ENCODE results near the gene KCNE2.

Gene KCNE2

GRCh38 chr21:34351786-34352241 lies 12.0 kb upstream of the KCNE2 start:
- H3K9me3 ChIP-seq (ENCODE audit: control extremely low read depth in 1 of 5, control insufficient read depth in 4 of 5, insufficient read depth in 2 of 5, low read depth in 1 of 5, low read length in 4 of 5) = no peaks in the 10 kb centered on the region
- DNase-seq = peak; percentile 56 to 77 (median 71)
- no peaks in the 10 kb centered on the region for H3K36me3 ChIP-seq (ENCODE audit: control insufficient read depth in 4 of 4, insufficient read depth in 4 of 4, low read length in 3 of 4)
- no peak overlapping the region for H3K27ac ChIP-seq (ENCODE audit: insufficient read depth in 1 of 2, low read depth in 1 of 2, low read length in 2 of 2, poor library complexity in 1 of 2, severe bottlenecking in 2 of 2)
- WGBS (ENCODE audit: insufficient coverage) = 42% methylated on average over 6 of the region's 6 CpGs
- H3K27me3 ChIP-seq (replicated peaks in 2 of 5; ENCODE audit: control insufficient read depth in 4 of 5, insufficient read depth in 5 of 5, low read length in 4 of 5) = no peaks in the 10 kb centered on the region
- POLR2A ChIA-PET = no interaction called here
- no peaks in the 10 kb centered on the region for H3K4me1 ChIP-seq (ENCODE audit: control extremely low read depth in 1 of 4, control insufficient read depth in 4 of 4, insufficient read depth in 4 of 4, low read length in 3 of 4)
- H3K4me3 ChIP-seq (ENCODE audit: control insufficient read depth in 1 of 7, extremely low read depth in 1 of 7, insufficient read depth in 4 of 7, low read depth in 2 of 7, low read length in 6 of 7) = no peak overlapping the region
- CTCF ChIA-PET = interaction anchor here (1.0 to 6.5 kb wide), 5 partner anchors 8 to 428 kb away, joined by 3 to 112 read pairs (median 5); no protein-coding TSS in a partner anchor

GRCh38 chr21:34352556-34352955 lies 11.2 kb upstream of the KCNE2 start:
- H3K9me3 ChIP-seq (ENCODE audit: control extremely low read depth in 1 of 5, control insufficient read depth in 4 of 5, insufficient read depth in 2 of 5, low read depth in 1 of 5, low read length in 4 of 5) = peaks cover 0 to 2% (median 0%) of the 10 kb centered on the region in 5 experiments
- H3K36me3 ChIP-seq (ENCODE audit: control insufficient read depth in 4 of 4, insufficient read depth in 4 of 4, low read length in 3 of 4) = no peaks in the 10 kb centered on the region
- ChIA-PET POLR2A (no interaction called here), CTCF (interaction anchor here (1.0 to 4.9 kb wide), 4 partner anchors 8 to 429 kb away, joined by 3 to 37 read pairs (median 4); partner anchors contain the start of gene KCNE2)
- no peak overlapping the region for H3K27ac ChIP-seq (ENCODE audit: insufficient read depth in 1 of 2, low read depth in 1 of 2, low read length in 2 of 2, poor library complexity in 1 of 2, severe bottlenecking in 2 of 2)
- no peak overlapping the region for H3K4me3 ChIP-seq (ENCODE audit: control insufficient read depth in 1 of 7, extremely low read depth in 1 of 7, insufficient read depth in 4 of 7, low read depth in 2 of 7, low read length in 6 of 7)
- 100% methylated on average over 1 of the region's 4 CpGs for WGBS (ENCODE audit: insufficient coverage)
- no peaks in the 10 kb centered on the region for H3K4me1 ChIP-seq (ENCODE audit: control extremely low read depth in 1 of 4, control insufficient read depth in 4 of 4, insufficient read depth in 4 of 4, low read length in 3 of 4)
- H3K27me3 ChIP-seq (replicated peaks in 2 of 5; ENCODE audit: control insufficient read depth in 4 of 5, insufficient read depth in 5 of 5, low read length in 4 of 5) = no peaks in the 10 kb centered on the region
- no peak for DNase-seq

GRCh38 chr21:34353182-34353581 lies 10.6 kb upstream of the KCNE2 start:
- Histone ChIP-seq H3K9me3 (ENCODE audit: control extremely low read depth in 1 of 5, control insufficient read depth in 4 of 5, insufficient read depth in 2 of 5, low read depth in 1 of 5, low read length in 4 of 5) (peaks cover 0 to 7% (median 0%) of the 10 kb centered on the region in 5 experiments), H3K4me1 (ENCODE audit: control extremely low read depth in 1 of 4, control insufficient read depth in 4 of 4, insufficient read depth in 4 of 4, low read length in 3 of 4) (no peaks in the 10 kb centered on the region), H3K27me3 (replicated peaks in 2 of 5; ENCODE audit: control insufficient read depth in 4 of 5, insufficient read depth in 5 of 5, low read length in 4 of 5) (no peaks in the 10 kb centered on the region), H3K36me3 (ENCODE audit: control insufficient read depth in 4 of 4, insufficient read depth in 4 of 4, low read length in 3 of 4) (no peaks in the 10 kb centered on the region), H3K27ac (ENCODE audit: insufficient read depth in 1 of 2, low read depth in 1 of 2, low read length in 2 of 2, poor library complexity in 1 of 2, severe bottlenecking in 2 of 2) (no peak overlapping the region), H3K4me3 (ENCODE audit: control insufficient read depth in 1 of 7, extremely low read depth in 1 of 7, insufficient read depth in 4 of 7, low read depth in 2 of 7, low read length in 6 of 7) (no peak overlapping the region)
- DNase-seq = no peak
- 100% methylated on average over 1 of the region's 6 CpGs for WGBS (ENCODE audit: insufficient coverage)
- POLR2A ChIA-PET = no interaction called here
- CTCF ChIA-PET = interaction anchor here (1.0 to 4.9 kb wide), 3 partner anchors 9 to 430 kb away, joined by 3 to 37 read pairs (median 4); partner anchors contain the start of gene KCNE2

GRCh38 chr21:34354836-34355235 lies 9.0 kb upstream of the KCNE2 start:
- ChIA-PET POLR2A (no interaction called here), CTCF (interaction anchor here (0.7 to 4.9 kb wide), 3 partner anchors 8 to 431 kb away, joined by 3 to 37 read pairs (median 3); no protein-coding TSS in a partner anchor)
- no peak for DNase-seq
- Histone ChIP-seq H3K9me3 (ENCODE audit: control extremely low read depth in 1 of 5, control insufficient read depth in 4 of 5, insufficient read depth in 2 of 5, low read depth in 1 of 5, low read length in 4 of 5) (peaks cover 0 to 7% (median 0%) of the 10 kb centered on the region in 5 experiments), H3K36me3 (ENCODE audit: control insufficient read depth in 4 of 4, insufficient read depth in 4 of 4, low read length in 3 of 4) (no peaks in the 10 kb centered on the region), H3K27ac (ENCODE audit: insufficient read depth in 1 of 2, low read depth in 1 of 2, low read length in 2 of 2, poor library complexity in 1 of 2, severe bottlenecking in 2 of 2) (no peak overlapping the region), H3K4me3 (ENCODE audit: control insufficient read depth in 1 of 7, extremely low read depth in 1 of 7, insufficient read depth in 4 of 7, low read depth in 2 of 7, low read length in 6 of 7) (no peak overlapping the region), H3K27me3 (replicated peaks in 2 of 5; ENCODE audit: control insufficient read depth in 4 of 5, insufficient read depth in 5 of 5, low read length in 4 of 5) (no peaks in the 10 kb centered on the region), H3K4me1 (ENCODE audit: control extremely low read depth in 1 of 4, control insufficient read depth in 4 of 4, insufficient read depth in 4 of 4, low read length in 3 of 4) (no peaks in the 10 kb centered on the region)
- WGBS (ENCODE audit: insufficient coverage) = 86% methylated on average over 2 of the region's 4 CpGs

DNA sequence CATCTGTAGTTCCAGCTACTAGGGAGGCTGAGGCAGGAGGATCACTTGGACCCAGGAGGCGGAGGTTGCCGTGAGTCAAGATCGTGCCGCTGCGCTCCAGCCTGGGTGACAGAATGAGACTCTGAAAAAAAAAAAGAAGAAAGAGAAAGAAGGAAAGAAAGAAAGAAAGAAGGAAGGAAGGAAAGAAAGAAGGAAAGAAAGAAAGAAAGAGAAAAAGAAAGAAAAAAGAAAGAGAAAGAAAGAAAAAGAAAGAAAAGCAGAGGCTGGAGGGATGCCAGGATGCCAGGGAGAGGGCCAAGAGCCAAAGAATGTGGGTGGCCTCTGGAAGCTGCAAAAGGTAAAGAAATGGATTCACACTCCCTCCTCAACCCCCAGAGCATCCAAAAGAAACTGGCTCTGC lies 8.2 kb upstream of the KCNE2 start:
- Histone ChIP-seq H3K4me1 (ENCODE audit: control extremely low read depth in 1 of 4, control insufficient read depth in 4 of 4, insufficient read depth in 4 of 4, low read length in 3 of 4) (no peaks in the 10 kb centered on the region), H3K27me3 (replicated peaks in 2 of 5; ENCODE audit: control insufficient read depth in 4 of 5, insufficient read depth in 5 of 5, low read length in 4 of 5) (no peaks in the 10 kb centered on the region), H3K27ac (ENCODE audit: insufficient read depth in 1 of 2, low read depth in 1 of 2, low read length in 2 of 2, poor library complexity in 1 of 2, severe bottlenecking in 2 of 2) (no peak overlapping the region), H3K9me3 (ENCODE audit: control extremely low read depth in 1 of 5, control insufficient read depth in 4 of 5, insufficient read depth in 2 of 5, low read depth in 1 of 5, low read length in 4 of 5) (peaks cover 0 to 7% (median 0%) of the 10 kb centered on the region in 5 experiments), H3K4me3 (ENCODE audit: control insufficient read depth in 1 of 7, extremely low read depth in 1 of 7, insufficient read depth in 4 of 7, low read depth in 2 of 7, low read length in 6 of 7) (no peak overlapping the region), H3K36me3 (ENCODE audit: control insufficient read depth in 4 of 4, insufficient read depth in 4 of 4, low read length in 3 of 4) (no peaks in the 10 kb centered on the region)
- DNase-seq = no peak
- CTCF ChIA-PET = interaction anchor here (0.9 to 4.9 kb wide), 2 partner anchors 247 to 432 kb away, joined by 3 to 37 read pairs; no protein-coding TSS in a partner anchor
- WGBS (ENCODE audit: insufficient coverage) = 100% methylated on average over 5 of the region's 5 CpGs
- POLR2A ChIA-PET = no interaction called here

GRCh38 chr21:34357889-34358288 lies 5.9 kb upstream of the KCNE2 start:
- Histone ChIP-seq H3K9me3 (ENCODE audit: control extremely low read depth in 1 of 5, control insufficient read depth in 4 of 5, insufficient read depth in 2 of 5, low read depth in 1 of 5, low read length in 4 of 5) (peaks cover 0 to 7% (median 0%) of the 10 kb centered on the region in 5 experiments), H3K27ac (ENCODE audit: insufficient read depth in 1 of 2, low read depth in 1 of 2, low read length in 2 of 2, poor library complexity in 1 of 2, severe bottlenecking in 2 of 2) (no peak overlapping the region), H3K36me3 (ENCODE audit: control insufficient read depth in 4 of 4, insufficient read depth in 4 of 4, low read length in 3 of 4) (no peaks in the 10 kb centered on the region), H3K27me3 (replicated peaks in 2 of 5; ENCODE audit: control insufficient read depth in 4 of 5, insufficient read depth in 5 of 5, low read length in 4 of 5) (no peaks in the 10 kb centered on the region), H3K4me3 (ENCODE audit: control insufficient read depth in 1 of 7, extremely low read depth in 1 of 7, insufficient read depth in 4 of 7, low read depth in 2 of 7, low read length in 6 of 7) (no peak overlapping the region), H3K4me1 (ENCODE audit: control extremely low read depth in 1 of 4, control insufficient read depth in 4 of 4, insufficient read depth in 4 of 4, low read length in 3 of 4) (peaks cover 0 to 2% (median 0%) of the 10 kb centered on the region in 4 experiments)
- no peak for DNase-seq
- CTCF ChIA-PET = no interaction called here
- POLR2A ChIA-PET = no interaction called here
- WGBS (ENCODE audit: insufficient coverage) = 91% methylated on average over 1 of the region's 2 CpGs

GRCh38 chr21:34358866-34359265 lies 4.9 kb upstream of the KCNE2 start:
- Histone ChIP-seq H3K27ac (ENCODE audit: insufficient read depth in 1 of 2, low read depth in 1 of 2, low read length in 2 of 2, poor library complexity in 1 of 2, severe bottlenecking in 2 of 2) (no peak overlapping the region), H3K27me3 (replicated peaks in 2 of 5; ENCODE audit: control insufficient read depth in 4 of 5, insufficient read depth in 5 of 5, low read length in 4 of 5) (no peaks in the 10 kb centered on the region)
- CTCF ChIA-PET = interaction anchor here (0.7 to 0.8 kb wide), 2 partner anchors 54 to 272 kb away, joined by 3 read pairs; no protein-coding TSS in a partner anchor

More at GRCh38 chr21:34358866-34359265, 4.9 kb upstream of the KCNE2 start:
- no CpG with 5 or more reads among the region's 1 CpG for WGBS (ENCODE audit: insufficient coverage)
- no peaks in the 10 kb centered on the region for H3K36me3 ChIP-seq (ENCODE audit: control insufficient read depth in 4 of 4, insufficient read depth in 4 of 4, low read length in 3 of 4)
- H3K4me1 ChIP-seq (ENCODE audit: control extremely low read depth in 1 of 4, control insufficient read depth in 4 of 4, insufficient read depth in 4 of 4, low read length in 3 of 4) = peaks cover 0 to 2% (median 0%) of the 10 kb centered on the region in 4 experiments
- H3K9me3 ChIP-seq (ENCODE audit: control extremely low read depth in 1 of 5, control insufficient read depth in 4 of 5, insufficient read depth in 2 of 5, low read depth in 1 of 5, low read length in 4 of 5) = peaks cover 0 to 7% (median 0%) of the 10 kb centered on the region in 5 experiments
- no peak overlapping the region for H3K4me3 ChIP-seq (ENCODE audit: control insufficient read depth in 1 of 7, extremely low read depth in 1 of 7, insufficient read depth in 4 of 7, low read depth in 2 of 7, low read length in 6 of 7)
- no peak for DNase-seq
- POLR2A ChIA-PET = no interaction called here
